IPS-18a (cell line): ENCODE results near the gene UBE2M.

Experiments
- H3K27ac ChIP-seq: one replicate; pipeline ENCODE4 v1.5.1; 2013; ENCODE audit warnings: low read length
- H3K27me3 ChIP-seq: one replicate; pipeline ENCODE4 v1.6.1; 2013; ENCODE audit warnings: mild to moderate bottlenecking, low read length; ENCODE audit not compliant: control insufficient read depth, insufficient read depth
- H3K36me3 ChIP-seq: one replicate; pipeline ENCODE4 v1.6.1; 2013; ENCODE audit warnings: low read depth, low read length; ENCODE audit not compliant: control insufficient read depth
- H3K4me1 ChIP-seq: one replicate; pipeline ENCODE4 v1.6.1; 2013; ENCODE audit warnings: low read depth, low read length; ENCODE audit not compliant: control insufficient read depth
- H3K4me3 ChIP-seq: one replicate; pipeline ENCODE4 v1.5.1; 2013; ENCODE audit warnings: low read length
- H3K9ac ChIP-seq: one replicate; pipeline ENCODE4 v1.6.1; 2013; ENCODE audit warnings: mild to moderate bottlenecking, low read length, moderate library complexity
- H3K9me3 ChIP-seq: one replicate; pipeline ENCODE4 v1.6.1; 2013; ENCODE audit warnings: low read depth, low read length; ENCODE audit not compliant: control insufficient read depth

Gene UBE2M

DNA sequence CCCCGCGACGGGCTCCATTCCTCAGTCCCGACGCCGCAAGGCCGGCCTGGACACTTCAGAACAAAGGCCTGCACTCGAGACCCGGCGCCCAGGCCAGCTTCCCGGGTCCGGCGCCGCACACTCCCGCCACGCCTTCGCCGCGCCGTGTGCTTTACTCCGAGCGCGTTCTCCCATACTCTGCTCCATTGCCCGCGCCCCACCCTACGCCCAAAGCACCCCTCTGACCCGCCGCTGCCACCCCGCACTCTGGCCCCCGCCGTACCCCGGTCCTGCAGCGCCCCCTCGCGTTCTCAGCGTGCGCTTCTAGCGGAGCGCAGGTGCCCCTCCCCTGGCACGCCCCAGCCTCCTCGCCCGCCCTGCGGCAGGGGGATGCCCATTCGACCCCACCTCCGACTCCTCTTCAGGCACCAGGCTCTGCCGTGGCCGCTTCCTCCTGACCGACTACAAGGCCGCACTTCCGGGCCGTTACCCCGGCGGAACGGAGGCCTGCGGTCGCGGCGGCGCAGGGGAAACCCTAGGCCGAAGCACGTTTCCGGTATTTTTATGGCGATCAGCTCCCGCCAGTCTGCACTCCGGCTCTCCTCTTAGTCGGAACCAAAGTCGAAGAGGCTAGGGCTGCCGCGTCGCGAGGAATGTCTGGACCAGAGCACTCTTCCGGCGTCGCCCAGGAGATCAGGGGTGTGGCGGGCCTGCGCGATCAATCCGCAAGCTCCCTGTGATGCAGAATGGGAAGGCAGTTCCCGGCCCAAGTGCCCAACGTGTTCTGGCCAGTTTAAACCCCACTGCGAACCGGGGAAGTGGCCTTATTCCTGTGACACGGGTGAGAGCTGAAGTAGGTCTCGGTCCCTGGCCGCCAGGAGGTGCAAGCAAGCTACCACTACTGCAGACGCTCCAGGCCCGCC lies 38.8 kb downstream of the UBE2M start, which contains the start of gene ZBTB45:
Gene ZBTB45, minus strand, starts transcription at position 456 of the 902 bp plus-strand sequence. CDS start 2,137 bp downstream, outside the sequence.
- Histone ChIP-seq H3K36me3 (no peaks in the 10 kb centered on the region), H3K9me3 (no peaks in the 10 kb centered on the region), H3K27ac (peak within 1 kb of the TSS; percentile 86), H3K4me1 (peaks cover 19% of the 10 kb centered on the region), H3K27me3 (no peaks in the 10 kb centered on the region), H3K9ac (peak within 1 kb of the TSS; percentile 98), H3K4me3 (peak within 1 kb of the TSS; percentile 93)

DNA sequence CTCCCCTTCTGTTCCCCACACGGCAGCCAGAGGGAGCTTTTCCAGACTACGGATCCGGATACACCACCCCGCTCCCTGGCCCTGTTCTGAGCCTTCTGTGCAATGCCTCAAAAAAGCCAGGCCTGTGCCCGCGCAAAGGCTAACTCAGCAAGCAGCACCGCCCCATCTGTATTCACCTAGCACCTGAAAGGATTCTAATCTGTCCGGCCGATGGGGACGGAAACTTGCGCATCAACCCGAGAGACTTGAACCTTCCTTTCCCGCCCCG lies 39.4 kb downstream of the UBE2M start:
- no peaks in the 10 kb centered on the region for H3K27me3 ChIP-seq
- peak overlapping the region; percentile 86 for H3K27ac ChIP-seq
- no peaks in the 10 kb centered on the region for H3K36me3 ChIP-seq
- peak overlapping the region; percentile 98 for H3K9ac ChIP-seq
- peaks cover 22% of the 10 kb centered on the region for H3K4me1 ChIP-seq
- H3K9me3 ChIP-seq = no peaks in the 10 kb centered on the region
- H3K4me3 ChIP-seq = peak overlapping the region; percentile 93

DNA sequence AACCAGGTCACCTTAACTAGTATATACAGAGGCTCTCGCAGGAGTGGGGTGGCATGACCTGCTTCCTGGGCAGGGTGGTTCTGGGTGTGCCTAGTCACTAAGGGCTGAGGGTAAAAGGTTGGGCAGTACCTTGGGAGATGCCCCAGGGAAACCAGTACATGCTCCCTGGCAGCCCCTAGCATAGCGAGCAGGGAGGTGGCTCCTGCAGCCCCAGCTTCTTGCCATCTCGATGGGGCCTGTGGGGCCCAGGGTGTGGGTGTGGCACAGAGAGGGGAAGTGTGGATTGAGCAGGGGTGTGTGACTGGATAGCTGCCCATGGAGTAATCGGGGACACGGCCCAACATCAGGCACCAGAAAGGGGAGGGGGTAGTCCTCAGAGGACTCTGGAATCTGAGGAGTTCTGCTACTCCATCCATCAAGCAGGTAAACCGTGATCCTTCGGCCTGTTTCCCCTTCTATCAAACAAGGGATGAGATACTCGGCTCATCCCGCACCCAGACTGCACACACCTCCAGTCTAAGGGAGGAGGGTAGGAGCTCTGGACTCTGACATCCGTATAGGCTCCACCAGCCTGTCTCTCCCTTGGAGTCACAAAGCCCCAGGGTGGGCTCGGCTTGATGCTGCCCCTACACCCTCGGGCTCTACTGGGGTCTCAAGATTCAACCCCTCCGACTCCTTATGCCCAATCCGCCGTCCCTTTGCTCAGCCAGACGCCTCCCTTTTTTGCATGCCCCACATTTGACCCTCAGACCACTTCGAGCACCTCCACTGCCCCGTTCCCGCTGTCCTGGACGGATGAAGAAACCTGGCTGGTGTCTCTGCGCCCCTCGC lies 39.9 kb downstream of the UBE2M start:
- Histone ChIP-seq H3K27me3 (no peaks in the 10 kb centered on the region), H3K27ac (no peak overlapping the region), H3K4me1 (peaks cover 22% of the 10 kb centered on the region), H3K9me3 (no peaks in the 10 kb centered on the region), H3K9ac (peak overlapping the region; percentile 98), H3K4me3 (peak overlapping the region; percentile 93), H3K36me3 (no peaks in the 10 kb centered on the region)

DNA sequence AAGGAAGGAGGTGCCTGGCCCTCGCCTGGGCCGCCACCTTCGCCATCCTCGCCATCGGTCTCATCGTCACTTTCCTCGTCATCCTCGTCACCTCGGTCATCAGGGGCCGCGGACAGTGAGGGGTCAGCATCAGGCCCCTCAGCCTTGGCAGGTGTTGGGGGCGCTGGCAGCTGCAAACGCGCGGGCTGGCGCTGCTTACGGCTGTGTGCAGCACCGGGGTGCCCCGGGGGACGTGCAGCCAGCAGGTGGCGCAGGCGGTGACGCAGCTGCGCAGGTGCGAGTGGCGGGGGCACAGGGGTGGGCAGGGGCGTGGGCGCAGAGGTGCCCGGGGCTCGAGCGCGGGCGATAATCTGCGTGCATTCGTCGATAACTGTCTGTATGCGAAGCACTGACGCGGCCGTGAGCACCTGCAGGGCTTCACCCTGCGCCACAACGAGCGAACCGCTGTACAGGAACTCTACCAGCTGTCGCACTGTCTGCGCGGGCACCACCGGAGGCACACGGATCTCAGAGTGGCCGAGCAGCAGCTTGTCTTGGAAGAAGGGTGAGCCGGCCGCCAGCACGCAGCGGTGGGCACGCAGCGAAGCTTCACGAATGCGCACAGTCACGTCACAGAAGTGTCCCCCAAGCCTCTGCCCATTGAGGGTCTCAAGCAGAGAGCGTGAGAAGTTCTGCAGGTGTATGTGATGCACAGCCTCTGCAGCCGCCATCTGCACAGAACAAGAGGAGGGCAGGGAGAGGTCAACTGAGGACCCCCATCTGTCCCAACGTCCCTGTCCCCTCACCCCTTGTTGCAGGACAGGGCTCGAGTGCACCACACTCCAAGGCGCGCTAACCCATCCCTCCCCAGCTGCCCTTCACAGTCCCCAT lies 41.2 kb downstream of the UBE2M start:
- no peak overlapping the region for H3K27ac ChIP-seq
- no peaks in the 10 kb centered on the region for H3K9me3 ChIP-seq
- no peaks in the 10 kb centered on the region for H3K27me3 ChIP-seq
- no peaks in the 10 kb centered on the region for H3K36me3 ChIP-seq
- no peak overlapping the region for H3K9ac ChIP-seq
- H3K4me3 ChIP-seq = no peak overlapping the region
- H3K4me1 ChIP-seq = peaks cover 22% of the 10 kb centered on the region

DNA sequence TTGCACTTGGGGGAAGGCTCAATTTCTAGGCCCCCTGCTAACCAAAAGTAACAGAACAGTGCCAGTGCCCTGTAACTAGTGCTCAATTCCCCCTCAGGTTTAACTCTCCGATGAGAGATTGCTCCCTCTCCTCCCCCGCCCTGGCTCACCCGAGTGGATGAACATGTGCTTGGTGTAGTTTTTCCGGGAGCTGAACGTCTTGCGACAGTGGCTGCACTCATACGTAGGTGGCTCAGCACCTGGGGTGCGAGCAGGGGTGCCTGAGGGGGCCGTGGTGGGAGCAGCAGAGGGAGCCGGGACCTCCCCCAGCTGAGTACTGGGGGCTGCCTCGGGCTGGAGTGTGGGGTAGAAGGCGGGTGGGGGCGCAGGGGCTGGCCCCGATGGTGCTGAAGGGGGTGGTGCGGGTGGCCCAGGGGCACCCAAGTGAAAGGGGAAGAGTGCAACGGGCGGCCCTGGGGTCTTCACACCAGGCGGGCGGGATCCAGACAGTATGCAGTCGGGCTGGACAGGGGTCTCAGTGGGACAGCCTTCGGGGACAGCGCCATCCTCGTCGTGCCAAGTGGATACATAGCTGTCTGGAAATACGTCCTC lies 42.1 kb downstream of the UBE2M start:
- H3K36me3 ChIP-seq = no peaks in the 10 kb centered on the region
- peak overlapping the region; percentile 27 for H3K9ac ChIP-seq
- H3K27ac ChIP-seq = no peak overlapping the region
- no peaks in the 10 kb centered on the region for H3K9me3 ChIP-seq
- peaks cover 22% of the 10 kb centered on the region for H3K4me1 ChIP-seq
- H3K4me3 ChIP-seq = peak overlapping the region; percentile 28
- H3K27me3 ChIP-seq = no peaks in the 10 kb centered on the region

DNA sequence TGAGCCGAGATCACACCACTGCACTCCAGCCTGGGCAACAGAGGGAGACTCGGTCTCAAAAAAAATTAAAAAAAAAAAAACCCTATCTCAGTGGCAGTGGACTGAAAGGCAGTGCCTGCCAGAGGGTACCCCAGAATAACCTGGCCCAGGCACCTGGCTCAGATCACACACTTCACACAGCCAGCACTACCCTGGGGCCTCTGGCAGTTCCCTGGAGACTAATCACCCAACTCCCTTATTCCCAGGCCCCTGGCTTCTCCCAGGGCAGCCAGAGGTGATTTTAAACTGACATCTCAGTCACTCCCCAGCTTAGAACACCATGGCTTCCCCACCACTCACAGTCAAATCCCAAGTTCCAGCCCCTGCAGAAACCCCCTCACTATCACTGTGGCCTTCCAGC lies 43.2 kb downstream of the UBE2M start:
- H3K4me3 ChIP-seq = no peak overlapping the region

DNA sequence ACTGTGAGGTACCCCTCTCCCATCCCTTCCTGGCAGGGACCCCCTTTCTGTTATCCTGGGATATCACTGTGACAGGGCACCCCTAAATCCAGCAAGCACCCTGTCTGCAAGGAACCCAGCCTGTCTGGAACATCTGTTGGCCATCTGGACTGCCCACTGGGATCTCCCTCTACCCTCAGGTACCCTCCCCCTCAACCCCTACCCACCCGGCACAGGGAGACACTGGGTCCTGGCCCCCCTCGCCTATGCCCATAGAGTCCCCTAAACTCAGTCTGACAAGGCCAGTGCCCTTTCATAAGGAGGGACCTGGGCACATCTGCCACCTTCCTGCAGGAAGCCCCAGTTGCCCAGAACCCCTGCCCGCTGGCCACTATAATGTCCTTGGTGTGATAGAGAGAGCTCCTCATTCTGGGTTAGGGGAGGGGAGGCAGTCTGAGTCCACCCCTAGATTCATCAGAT lies 43.8 kb downstream of the UBE2M start:
- Histone ChIP-seq H3K4me3 (peak overlapping the region; percentile 55), H3K36me3 (no peaks in the 10 kb centered on the region), H3K27ac (peak overlapping the region; percentile 35), H3K4me1 (peaks cover 22% of the 10 kb centered on the region), H3K9ac (peak overlapping the region; percentile 57), H3K27me3 (no peaks in the 10 kb centered on the region), H3K9me3 (no peaks in the 10 kb centered on the region)

More for the DNA sequence above, 43.2 kb downstream of the UBE2M start:
- Histone ChIP-seq H3K27me3 (no peaks in the 10 kb centered on the region), H3K9me3 (no peaks in the 10 kb centered on the region), H3K27ac (no peak overlapping the region), H3K4me1 (peaks cover 22% of the 10 kb centered on the region), H3K9ac (no peak overlapping the region), H3K36me3 (no peaks in the 10 kb centered on the region)

DNA sequence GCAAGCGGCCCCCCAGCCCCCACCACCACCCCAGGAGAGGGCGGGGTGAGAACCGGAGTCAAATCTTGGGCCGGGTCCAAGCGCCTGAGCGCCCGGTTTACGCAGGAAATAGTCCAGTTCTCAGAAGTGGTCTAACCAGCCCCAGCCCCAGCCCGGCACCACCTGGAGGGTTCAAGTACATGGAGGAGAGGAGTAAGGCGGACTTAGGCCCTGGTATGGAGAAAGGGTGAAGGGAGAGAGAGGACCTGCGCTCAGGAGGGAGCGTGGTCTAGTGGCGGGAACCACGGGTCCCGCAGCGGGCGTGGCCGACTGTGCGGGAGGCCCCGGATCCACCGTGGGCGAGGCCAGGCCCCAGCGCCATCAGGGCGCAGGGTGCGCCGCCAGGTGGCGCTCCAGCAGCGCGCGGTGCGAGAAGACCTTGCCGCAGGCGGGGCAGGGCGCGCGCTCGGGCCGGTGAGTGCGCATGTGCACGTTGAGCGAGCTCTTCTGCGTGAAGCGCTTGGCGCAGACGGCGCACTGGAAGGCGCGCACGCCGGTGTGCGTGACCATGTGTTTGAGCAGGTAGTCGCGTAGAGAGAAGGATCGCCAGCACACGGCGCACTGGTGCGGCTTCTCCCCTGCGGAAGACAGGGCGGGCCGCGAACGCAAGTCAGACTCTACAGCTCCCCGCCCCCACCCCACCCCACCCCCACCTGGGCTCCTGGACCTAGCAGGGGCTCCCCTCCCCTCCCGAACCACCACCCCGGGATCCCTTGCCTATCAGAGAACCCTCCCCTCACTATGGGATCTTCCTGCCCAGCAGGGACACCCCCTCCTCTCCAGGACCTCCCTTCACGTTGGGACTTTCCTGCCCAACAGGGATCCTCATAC lies 44.5 kb downstream of the UBE2M start:
- H3K27ac ChIP-seq = peak overlapping the region; percentile 35

DNA sequence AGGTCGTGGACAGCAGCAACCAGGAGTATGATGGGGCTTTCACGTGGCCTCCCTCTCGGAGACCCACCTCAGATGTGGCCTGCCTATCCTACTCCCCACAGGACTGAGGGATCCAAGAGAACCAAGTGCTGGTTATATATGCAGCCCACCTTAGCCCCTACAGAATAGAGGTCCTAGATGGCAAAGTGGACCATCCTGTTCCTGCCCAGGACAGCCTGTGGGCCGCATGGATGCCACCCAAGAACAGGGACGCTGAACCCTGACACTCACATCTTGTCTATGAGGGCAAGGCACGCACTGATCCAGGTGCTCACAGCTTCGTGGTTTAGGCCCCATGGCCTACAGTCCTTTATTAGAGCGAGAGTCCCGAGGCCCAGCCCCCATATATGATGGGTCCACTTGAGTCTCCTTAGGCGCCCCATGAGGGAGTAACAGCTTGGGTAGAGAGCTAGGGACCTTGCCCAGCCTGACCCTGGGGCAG lies 45.2 kb downstream of the UBE2M start:
- Histone ChIP-seq H3K27me3 (no peaks in the 10 kb centered on the region), H3K27ac (no peak overlapping the region), H3K4me1 (peaks cover 17% of the 10 kb centered on the region), H3K4me3 (no peak overlapping the region), H3K9ac (peak overlapping the region; percentile 26), H3K36me3 (no peaks in the 10 kb centered on the region), H3K9me3 (no peaks in the 10 kb centered on the region)

More for the DNA sequence above, 44.5 kb downstream of the UBE2M start:
- H3K4me3 ChIP-seq = peak overlapping the region; percentile 55
- H3K36me3 ChIP-seq = no peaks in the 10 kb centered on the region
- H3K4me1 ChIP-seq = peaks cover 22% of the 10 kb centered on the region
- peak overlapping the region; percentile 57 for H3K9ac ChIP-seq
- H3K27me3 ChIP-seq = no peaks in the 10 kb centered on the region
- H3K9me3 ChIP-seq = no peaks in the 10 kb centered on the region
